NCI-H526 treated with DMSO at 0.1 percent for 48 hours (cell line): ENCODE data around the gene BRD7.

Experiments
- DNase-seq: peaks from one replicate; lab custom pipeline; 2025; lab: John Stamatoyannopoulos, UW

BRD7 gene

DNA sequence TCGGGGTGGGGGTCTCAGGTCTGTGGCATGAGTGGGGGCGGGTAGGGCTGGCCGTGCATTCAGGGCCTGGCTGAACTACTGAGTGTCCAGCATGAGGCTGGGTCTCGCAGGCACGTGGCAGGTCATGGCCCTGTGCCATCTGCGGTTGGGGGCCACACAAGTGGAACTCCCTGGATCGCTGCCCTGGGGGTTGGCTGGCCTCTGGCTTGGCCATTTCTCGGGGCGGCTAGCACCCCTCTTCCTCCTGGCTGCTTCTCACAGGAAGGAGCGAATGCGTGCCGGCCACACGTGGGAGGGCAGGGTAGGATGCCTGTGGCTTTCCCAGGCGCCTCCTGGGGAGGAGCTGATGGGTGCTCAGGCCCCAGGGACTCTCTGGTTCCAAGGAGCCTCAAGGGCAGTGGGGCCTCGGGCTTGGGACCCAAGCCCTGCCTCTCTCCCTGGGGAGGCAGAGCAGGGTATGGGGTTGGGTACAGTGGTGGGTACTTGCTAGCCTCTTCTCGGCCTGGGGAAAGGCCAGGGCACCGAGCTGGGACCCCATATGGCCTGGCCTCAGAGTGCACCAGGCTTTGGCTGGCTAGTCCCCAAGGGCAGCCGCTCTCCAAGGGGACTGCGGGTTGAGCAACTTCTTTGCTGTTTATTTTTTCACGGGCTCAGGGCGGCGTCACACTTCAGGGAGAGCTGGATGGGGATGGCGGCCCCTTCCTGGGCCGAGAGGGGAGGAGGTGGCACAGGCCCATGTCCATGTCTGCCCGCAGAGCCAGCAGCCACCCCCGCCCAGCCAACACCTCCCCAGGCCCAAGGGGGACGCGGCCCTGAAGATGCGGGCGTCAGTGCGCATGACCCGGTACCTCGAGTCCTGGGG lies 65.0 kb downstream of the BRD7 start:
- DNase-seq, result no peak

DNA sequence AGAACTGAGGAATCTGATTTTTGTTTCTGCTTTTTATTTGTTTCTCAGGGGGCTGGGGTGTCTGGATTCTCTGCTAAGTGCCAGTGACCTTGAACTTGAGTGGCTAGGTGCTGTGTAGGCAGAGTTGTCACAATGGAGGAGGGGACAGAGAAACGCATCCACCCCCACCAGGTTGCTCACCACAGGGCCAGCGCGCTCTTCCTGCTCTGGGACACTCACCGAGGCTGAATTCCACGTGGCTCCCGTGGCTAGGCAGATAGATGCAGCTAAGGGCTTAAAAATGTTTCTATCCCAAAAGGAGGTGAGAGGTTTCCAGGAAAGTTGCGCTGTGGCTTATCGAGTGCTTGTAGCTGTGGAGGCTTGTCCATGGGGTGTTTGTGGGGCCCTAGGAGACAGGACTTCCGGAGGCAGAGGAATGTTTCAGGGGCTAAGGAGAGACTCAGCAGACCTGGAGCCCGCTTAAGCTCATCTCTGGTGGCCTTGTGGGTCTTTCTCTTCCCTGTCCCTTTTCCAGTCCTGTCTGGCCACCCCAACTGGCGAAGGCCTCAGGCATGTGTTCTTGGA lies 65.7 kb downstream of the BRD7 start:
- DNase-seq, result no peak

DNA sequence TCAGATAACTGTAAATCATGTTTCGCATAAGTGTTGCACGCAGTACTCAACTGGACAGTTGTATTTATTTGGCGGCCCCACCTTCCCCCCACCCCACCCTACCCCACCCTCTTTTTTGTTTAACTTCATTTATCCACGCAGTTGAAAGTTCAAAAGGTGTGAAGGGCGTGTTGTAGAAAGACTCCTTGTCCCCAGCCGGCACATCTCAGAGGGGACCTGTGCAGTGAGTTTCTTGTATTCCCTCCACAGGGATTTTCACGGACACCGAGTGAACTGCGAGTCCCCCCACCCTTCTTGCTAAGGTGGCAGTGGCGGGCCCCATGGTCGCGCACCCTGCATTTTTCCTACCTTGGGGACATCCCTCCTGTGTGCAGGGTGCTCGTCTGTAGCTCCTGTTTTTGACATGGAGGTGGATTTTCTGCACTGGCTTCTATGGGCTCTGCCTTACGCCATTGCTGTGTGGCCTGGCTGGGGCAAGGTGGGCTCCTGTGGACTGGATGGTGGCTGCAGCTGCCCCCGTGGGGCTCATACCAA lies 66.2 kb downstream of the BRD7 start:
- no peak for DNase-seq

DNA sequence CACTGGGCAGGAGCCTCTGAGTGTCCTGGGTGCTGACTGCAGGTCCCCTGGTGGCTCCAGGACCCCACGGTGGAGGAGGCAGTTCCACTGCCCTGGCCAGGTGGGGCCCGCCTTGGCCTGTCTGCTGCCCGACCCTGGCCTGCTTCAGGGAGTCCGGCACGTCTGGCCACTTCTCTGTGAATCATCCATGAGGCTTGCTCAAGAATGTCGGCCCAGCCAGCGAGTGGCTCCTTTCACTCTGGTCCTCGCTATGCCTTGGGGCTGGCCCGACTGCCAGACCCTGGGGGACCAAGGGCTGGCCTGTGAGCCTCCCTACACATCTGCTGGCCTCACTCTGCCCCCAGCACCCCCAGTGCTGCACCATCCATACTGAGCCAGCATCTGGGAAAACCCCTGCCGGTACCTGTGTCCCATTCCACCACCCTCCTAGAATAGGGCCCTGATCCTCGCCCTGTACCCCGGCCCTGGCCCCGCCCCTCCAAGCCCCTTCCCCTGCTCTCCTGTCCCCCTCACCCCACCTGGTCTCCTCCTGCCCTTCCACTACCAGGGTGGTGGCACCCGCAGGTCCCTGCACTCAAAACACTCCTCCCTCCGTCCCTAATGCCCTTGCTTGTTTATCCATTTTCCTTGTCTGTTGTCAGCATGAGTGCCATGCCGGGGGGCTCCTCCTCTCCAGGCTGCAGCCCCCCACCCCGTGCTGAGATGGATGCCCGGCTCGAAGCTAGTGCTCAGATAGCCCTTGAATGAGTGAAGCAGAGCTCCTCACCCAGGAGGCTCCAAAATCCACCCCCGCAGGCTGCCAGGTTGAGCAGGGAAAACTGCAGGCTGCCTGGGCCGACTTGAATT lies 66.9 kb downstream of the BRD7 start:
- no peak for DNase-seq

DNA sequence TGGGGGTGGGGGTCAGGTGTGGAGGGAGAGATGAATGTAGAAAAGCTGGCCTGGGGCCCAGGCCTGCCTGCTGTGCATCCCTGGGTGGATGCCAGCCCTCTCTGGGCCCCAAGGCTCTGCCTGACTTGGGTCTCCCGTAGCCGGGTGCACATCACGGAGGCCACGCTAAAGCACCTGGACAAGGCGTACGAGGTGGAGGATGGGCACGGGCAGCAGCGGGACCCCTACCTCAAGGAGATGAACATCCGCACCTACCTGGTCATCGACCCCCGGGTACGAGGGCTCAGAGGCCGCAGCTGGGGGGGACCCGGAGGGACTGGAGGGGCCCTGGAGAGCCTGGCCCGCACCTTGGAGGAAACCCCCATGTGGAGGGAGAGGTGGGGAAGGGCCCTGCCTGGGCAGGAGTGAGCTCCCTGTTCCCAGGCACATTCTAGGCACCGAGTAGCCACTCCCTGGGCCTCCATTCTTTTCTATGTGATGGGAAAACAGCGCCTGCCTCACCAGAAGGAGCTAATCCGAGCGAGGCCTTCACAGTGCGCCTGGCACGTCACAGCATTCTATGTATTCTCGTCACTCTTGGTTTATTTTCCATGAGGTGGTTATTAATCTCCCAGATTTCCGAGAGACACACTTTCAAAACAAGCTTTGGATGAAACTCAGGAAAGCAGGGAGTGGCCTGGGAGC lies 67.7 kb downstream of the BRD7 start:
- no peak for DNase-seq

DNA sequence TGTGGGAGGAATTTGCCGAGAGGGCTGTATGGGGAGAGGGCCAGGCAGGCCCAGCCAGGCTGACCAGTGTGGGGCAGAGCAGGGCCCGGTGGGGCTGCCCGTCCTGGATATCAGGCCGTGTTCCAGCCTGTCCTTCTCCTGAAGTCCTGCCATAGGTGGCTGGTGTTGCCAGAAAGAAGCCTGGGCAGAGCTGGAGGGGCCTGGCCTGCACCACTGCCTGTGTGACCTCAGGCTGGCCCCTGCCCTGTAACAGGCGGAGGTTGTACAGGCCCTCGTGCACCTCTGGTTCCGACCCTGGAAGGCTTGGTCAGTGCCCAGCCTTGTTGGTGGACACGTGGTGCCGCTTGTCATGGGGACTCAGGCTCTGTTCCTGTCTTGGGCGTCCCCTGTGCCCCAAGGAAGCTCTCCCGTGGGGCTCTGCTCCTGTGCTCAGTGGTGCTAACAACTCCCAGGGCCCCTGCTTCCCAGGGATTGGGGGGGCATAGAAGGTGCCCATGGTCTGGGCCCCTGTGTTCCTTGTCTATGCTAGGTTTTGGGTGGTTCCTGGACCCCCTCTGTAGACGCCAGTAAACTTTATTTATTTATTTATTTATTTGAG lies 69.2 kb downstream of the BRD7 start:
- DNase-seq, result no peak

DNA sequence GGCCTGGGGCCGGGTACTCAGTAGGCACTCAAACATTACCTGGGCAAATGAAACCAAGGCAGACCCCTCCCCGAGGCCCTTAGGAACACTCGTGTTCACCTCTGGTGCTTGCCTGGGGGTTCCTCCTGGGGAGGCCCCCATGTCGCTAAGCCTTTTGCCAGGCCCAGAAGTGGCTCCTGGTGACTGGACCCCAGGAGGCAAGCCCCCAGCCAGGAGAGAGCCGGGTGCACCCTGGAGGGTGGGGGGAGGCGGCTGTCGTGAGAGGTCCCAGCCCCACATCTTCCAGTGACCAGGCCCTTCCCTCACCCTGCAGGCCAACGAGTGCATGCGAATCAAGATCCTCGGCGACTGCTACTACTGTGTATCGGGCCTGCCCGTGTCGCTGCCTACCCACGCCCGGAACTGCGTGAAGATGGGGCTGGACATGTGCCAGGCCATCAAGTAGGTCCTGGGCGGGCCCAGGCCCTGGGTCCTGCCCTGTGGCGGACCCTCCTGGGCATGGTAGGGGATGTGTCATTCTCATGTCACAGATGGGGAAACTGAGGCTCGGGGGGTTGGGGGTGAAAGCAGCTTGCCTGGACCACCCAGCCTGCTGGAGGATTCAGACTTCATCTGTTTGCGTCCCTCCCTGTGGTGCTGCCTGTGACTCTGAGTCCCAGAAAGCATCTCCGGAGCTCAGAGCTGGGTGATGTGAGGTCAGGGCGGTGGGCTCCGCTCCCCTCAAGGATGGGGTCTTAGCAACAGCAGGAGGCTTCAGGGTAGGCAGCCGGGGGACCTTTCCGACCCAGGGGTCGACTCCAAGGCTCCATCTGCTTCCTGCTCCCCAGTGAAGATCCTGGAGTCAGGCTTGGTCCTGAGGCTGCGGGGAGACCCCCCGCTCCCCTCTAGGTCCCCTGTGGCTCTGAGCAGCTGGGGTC lies 69.9 kb downstream of the BRD7 start:
- no peak for DNase-seq

DNA sequence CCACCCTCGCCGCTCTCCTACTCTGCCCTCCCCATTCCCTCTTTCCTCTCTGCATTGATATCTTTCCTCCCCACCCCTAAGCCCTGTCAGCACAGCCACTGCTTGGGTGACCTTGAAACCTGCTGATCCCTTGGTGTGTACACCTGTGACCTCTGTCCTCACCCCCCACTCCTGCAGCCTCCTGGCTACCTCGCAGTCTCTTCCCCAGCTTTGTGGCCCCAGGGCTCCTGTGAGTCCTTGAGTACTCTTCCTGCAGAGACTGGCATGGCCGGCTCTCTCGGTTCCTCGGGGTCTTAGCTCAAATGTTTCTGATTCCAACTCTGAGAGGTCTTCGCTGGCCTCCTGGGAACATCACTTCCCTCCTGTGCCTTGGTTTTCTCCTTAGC lies 70.7 kb downstream of the BRD7 start:
- DNase-seq, result no peak

DNA sequence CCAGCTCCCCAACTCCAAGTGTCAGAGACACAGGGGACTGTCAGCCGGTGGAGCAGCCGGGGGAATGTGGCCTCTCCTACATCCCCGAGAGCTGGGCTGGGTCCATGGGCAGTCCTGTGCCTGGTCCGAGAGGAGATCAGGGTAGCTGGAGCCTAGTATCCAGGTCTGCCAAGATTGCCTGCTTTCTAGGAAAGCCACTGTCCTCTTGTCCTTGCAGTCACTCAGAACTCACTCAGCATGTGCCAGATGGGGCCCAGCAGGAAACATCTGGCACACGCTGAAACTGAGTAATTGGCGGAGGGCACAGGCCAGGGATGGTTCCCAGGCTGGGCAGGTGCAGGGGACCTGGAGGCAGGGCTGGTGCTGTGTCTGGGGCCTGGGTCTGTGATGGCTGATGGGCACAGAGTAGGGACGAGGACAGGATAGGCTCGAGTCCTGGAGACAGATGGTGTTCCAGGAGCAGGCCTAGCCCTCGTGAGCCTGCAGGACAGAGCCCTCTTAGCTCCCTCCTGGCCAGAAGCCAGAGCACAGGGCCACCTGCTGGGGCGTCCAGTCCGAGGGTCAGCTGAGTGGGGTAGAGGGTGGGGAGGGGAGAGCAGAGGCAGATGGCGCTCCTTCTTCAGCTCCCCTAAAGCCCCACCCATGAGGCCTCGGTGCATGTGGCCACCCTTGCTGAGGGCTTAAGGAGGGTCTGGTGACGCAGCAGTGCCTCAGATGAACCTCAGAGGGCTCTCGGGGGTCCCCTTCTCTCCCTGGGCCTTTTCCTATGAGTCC lies 71.3 kb downstream of the BRD7 start:
- DNase-seq, result no peak

DNA sequence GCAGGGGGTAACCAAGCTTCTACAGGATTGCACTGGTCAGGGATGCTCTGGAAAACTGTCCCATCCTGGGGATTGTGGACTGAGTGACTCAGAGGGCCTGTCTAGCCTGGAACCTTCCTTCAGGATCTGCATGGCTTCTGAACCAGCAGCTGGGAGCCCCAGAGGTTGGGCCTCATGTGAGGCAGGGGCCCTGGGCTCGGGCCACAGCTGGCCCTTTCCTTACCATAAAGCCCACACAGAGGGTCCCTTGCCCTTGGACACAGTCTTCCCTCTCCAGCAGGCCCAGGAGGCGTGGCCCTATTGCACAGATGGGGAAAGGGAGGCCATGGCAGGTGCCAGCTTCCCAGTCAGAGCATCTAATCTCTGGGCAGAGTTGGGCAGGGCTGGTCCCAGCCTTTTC lies 72.0 kb downstream of the BRD7 start:
- DNase-seq, result no peak

DNA sequence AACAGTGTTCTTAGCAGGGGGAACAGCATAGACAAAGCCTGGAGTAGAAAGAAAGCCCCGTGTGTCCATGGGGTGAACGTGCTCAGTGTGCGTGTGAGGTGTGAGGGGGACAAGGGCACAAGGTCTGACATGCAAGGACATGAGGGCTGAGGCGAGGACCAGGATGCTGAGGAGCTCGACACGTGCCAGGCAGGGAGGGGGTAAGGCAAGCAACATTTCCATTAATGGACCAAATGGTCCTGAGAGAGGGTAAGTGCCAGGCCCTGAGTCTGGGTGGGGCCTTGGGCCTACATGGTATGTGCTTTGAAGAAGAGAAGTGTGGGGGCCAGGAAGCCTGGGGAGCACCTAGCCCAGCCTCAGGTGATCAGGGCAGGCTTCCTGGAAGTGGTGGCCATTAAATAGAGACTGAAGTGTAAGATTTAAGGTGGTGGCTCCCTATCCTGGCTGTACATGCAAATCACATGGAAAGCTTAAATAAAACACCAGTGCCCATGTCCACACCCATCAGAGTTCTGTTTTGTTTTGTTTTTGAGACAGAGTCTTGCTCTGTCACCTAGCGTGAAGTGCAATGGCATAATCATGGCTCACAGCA lies 73.2 kb downstream of the BRD7 start:
- DNase-seq, result no peak

DNA sequence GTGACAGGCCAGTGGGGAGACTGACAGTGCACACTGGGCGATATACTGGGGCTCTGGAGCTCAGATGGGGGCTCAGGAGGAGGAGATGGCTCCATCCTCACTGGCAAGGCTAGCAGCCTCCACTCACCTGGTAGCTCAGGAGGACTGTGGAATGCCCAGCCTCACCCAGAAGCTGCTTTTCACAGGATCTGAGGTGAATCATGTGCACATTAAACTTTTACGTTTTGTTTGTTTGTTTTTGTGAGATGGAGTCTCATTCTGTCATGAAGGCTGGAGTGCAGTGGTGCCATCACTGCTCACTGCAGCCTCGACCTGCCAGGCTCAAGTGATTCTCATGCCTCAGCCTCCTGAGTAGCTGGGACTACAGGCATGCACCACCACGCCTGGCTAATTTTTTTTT lies 73.8 kb downstream of the BRD7 start:
- no peak for DNase-seq

DNA sequence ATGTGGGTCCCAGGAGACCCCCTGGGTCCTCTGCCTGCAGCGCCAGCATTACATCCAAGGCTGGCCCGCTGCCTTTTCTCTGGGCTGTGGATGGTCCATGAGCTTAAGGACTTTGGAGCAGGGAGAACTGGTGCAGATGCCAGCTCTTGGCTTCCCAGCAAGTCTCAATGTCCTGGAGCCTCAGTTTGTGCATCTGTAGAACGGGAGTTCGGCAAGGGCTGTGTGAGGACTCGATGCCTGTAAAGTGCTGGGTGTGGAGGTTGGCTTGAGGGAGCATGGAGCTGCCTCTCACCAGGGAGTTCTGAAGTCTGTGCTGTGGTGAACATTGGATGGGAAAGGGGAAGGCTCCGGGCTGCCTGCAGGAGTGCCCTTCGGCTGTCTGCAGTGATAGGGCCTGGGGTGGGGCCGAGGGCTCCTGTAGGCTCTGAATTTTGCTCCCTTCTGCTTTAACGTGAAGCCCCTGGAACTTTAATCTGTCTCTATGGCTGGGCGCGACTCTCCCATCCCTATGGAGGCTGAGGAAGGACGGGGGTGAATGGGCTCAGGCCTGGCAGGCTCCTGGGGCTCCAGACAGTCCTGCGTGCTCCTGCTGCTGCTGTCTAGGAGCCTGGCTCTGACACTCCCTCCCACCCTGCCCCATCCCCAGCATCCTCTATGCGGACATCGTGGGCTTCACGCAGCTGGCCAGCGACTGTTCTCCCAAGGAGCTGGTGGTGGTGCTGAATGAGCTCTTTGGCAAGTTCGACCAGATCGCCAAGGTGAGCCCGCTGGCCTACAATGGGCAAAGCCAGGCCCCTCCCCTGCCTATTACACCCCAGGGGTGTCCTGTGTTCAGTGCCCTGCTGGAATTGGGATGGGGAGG lies 74.6 kb downstream of the BRD7 start:
- no peak for DNase-seq

DNA sequence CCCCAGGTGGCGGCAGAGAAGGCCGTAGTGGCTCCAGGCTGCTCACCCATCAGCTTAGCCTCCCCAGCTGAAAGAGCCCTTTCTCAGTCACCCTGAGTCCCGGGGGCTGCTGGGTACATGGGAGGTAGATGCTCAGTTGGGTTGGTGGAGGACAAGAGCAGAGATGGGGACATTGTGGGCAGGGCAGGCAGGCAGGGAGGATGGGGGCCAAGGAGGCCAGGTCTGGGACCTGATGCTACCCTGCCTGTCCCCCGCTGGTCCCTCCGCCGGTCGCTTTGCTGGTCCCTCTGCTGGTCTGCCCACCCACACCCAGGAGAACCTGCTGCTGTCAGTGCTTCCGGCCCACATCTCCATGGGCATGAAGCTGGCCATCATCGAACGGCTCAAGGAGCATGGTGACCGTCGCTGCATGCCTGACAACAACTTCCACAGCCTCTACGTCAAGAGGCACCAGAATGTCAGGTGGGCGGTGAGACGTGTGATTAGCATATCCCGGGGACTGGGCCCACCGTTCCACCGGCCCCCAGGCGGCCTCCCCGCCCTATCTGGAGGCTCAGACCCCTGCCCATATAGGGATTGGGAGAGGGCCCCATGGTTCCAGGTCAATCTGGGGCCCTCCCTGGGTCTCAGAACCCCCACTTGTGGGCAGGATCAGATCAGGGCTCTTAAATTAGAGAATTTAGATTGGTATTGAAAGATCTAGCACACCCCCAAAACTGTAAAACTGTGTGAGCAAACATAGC lies 75.6 kb downstream of the BRD7 start:
- no peak for DNase-seq

DNA sequence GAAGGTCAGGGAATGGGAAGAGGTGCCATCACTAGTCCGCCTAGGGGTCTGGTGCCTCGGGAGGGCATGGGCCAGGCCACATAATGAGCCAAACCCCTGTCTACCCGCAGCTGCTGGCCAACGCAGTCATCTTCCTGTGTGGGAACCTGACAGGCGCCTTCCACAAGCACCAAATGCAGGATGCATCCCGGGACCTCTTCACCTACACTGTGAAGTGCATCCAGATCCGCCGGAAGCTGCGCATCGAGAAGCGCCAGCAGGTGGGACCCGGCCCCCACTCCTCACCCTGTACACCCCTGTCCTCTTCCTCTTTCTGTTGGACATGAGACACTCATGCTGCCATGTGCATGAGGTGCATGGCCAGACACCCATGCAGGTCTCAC lies 76.2 kb downstream of the BRD7 start:
- DNase-seq, result no peak

DNA sequence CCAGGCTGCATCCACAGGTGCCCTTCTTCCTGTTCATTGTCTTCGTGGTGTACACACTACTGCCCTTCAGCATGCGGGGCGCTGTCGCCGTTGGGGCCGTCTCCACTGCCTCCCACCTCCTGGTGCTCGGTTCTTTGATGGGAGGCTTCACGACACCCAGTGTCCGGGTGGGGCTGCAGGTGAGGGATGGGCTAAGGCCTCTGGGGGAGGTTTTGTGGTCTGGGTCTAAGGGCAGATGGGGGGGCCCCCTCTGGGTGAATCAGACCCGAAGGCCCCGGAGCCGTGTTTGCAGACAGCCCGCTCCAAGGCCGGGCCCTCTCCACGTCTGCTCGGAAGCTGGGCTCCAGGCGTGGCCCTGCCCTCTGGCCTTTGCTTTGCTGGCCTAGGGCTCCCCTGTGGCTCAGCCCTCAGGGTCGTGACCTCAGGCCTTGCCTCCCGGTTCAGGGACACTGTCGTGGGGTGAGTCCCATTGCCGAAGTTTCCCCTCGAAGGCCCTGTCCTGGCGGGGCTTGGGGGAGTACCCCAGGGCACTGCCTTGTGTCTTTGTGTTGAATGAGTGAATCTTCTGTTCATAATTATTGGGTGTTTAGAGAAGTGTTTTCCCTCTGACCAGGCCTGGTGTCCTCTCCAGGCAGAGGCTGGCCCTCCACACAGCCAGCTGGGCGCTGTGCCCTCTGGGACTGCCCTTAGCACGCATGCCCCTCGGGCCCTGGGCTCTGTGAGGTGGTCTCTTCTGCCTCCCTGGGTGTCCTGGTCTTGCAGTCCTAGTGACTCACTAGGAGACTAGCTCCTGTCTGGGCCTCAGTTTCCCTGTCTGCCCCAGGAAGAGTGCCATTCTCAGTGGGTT lies 76.8 kb downstream of the BRD7 start:
- no peak for DNase-seq

DNA sequence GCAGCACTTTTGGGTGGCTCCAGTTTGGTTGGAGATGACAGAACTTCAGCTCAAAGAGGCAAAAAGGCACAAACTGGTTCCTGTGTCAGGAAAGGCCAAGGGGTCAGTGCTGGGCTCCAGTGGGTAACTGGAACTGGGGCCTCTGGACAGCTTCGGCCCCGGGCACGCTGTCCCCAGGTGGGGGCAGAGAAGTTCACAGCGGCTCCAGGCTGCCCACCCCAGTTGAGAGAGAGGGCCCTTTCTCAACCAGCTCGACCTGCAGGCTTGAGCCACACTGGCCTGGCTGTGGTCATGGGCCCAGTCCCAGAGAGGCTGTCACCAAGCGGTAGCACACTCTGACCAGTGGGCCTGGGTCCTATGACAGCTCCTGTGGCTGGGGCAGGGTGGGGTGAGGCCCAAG lies 77.9 kb downstream of the BRD7 start:
- DNase-seq, result no peak
